Caco-2 (cell line): Measurements from ENCODE around the gene DONSON. TPM values are rescaled to one million over a fixed set of nuclear protein-coding genes. Genes with fewer than 3 reads are reported as not detected.

Experiments used
- BruUV-seq: library from RNA; stranded (reverse); fragments of 400-500 nt; replicated peaks from 2 replicates; lab custom pipeline; 2021; lab: Mats Ljungman, UMichigan
- CTCF ChIA-PET: fragments of 300-600 bp; sonication (Branson Sonifier 250); formaldehyde crosslinking; loops from one replicate; lab custom pipeline; 2022; ENCODE audit warnings: antibody characterized with exemption; lab: Charles Lee
- POLR2A ChIA-PET: fragments of 300-600 bp; sonication (Branson Sonifier 250); formaldehyde crosslinking; loops from one replicate; lab custom pipeline; 2022; ENCODE audit warnings: antibody characterized with exemption; lab: Charles Lee
- DNase-seq, 2 experiments: peaks; one replicate each; pipeline versions ENCODE4 v3.0.0 to v3.0.0-alpha.2; 2020 to 2022
- H3K27me3 ChIP-seq: replicated peaks from 2 replicates; pipeline ENCODE4 v1.6.0; 2011; ENCODE audit warnings: low read length; ENCODE audit not compliant: control insufficient read depth, insufficient read depth
- H3K36me3 ChIP-seq: 2 replicates; pipeline ENCODE4 v1.5.1; 2011; ENCODE audit warnings: low read length; ENCODE audit not compliant: control insufficient read depth, insufficient read depth
- H3K4me1 ChIP-seq: fragments of 250-450 bp; sonication (Bioruptor Pico); 2 replicates; pipeline ENCODE4 v1.5.1; 2020; ENCODE audit warnings: mild to moderate bottlenecking
- H3K4me3 ChIP-seq: 2 replicates; pipeline ENCODE4 v1.5.1; 2011; ENCODE audit warnings: low read depth, mild to moderate bottlenecking, control low read depth, low read length
- H3K9me3 ChIP-seq: fragments of 250-450 bp; sonication (Bioruptor Pico); 2 replicates; pipeline ENCODE4 v1.5.1; 2020; ENCODE audit warnings: mild to moderate bottlenecking, moderate library complexity
- H3K27ac Mint-ChIP-seq: one replicate; pipeline ENCODE4 v1.8.0; 2022; ENCODE audit warnings: mixed read lengths; ENCODE audit not compliant: unreplicated experiment
- H3K27me3 Mint-ChIP-seq: one replicate; pipeline ENCODE4 v1.8.0; 2022; ENCODE audit warnings: mixed read lengths; ENCODE audit not compliant: insufficient read depth, unreplicated experiment
- H3K36me3 Mint-ChIP-seq: one replicate; pipeline ENCODE4 v1.8.0; 2022; ENCODE audit warnings: mild to moderate bottlenecking, mixed read lengths; ENCODE audit not compliant: insufficient read depth, unreplicated experiment
- H3K4me1 Mint-ChIP-seq: one replicate; pipeline ENCODE4 v1.8.0; 2022; ENCODE audit warnings: low read depth, mixed read lengths; ENCODE audit not compliant: unreplicated experiment
- H3K4me3 Mint-ChIP-seq: one replicate; pipeline ENCODE4 v1.8.0; 2022; ENCODE audit warnings: mild to moderate bottlenecking, moderate library complexity, mixed read lengths; ENCODE audit not compliant: unreplicated experiment
- H3K9me3 Mint-ChIP-seq: one replicate; pipeline ENCODE4 v1.8.0; 2022; ENCODE audit warnings: mixed read lengths; ENCODE audit not compliant: unreplicated experiment
- intact Hi-C: fragments of 100-400 bp; cut with micrococcal nuclease; formaldehyde crosslinking; loops from one replicate; pipeline ENCODE4 v1.10.0; 2022; ENCODE audit not compliant: unreplicated experiment
- total RNA-seq: library from RNA; stranded (reverse); gene quantifications from 2 replicates; pipeline ENCODE4 v1.2.3, GENCODE V29; 2022
- TF ChIP-seq, protein P1 (sequence below), 2 experiments: fragments of 200-600 bp in 1 of 2; IDR thresholded peaks; 1 replicate in 1 of 2; 2 replicates in 1 of 2; pipeline versions ENCODE4 v1.5.1 to v1.8.0; 2011 to 2022; ENCODE audit warnings: antibody characterized with exemption in 1 of 2, control low read depth in 1 of 2, inconsistent platforms in 1 of 2, low read depth in 1 of 2, low read length in 1 of 2, mild to moderate bottlenecking in 1 of 2, moderate library complexity in 1 of 2; ENCODE audit not compliant: insufficient read depth in 1 of 2, severe bottlenecking in 1 of 2, unreplicated experiment in 1 of 2

Gene DONSON
- total RNA-seq, 1 experiment from 2014 or later, result 36.2 TPM

DNA sequence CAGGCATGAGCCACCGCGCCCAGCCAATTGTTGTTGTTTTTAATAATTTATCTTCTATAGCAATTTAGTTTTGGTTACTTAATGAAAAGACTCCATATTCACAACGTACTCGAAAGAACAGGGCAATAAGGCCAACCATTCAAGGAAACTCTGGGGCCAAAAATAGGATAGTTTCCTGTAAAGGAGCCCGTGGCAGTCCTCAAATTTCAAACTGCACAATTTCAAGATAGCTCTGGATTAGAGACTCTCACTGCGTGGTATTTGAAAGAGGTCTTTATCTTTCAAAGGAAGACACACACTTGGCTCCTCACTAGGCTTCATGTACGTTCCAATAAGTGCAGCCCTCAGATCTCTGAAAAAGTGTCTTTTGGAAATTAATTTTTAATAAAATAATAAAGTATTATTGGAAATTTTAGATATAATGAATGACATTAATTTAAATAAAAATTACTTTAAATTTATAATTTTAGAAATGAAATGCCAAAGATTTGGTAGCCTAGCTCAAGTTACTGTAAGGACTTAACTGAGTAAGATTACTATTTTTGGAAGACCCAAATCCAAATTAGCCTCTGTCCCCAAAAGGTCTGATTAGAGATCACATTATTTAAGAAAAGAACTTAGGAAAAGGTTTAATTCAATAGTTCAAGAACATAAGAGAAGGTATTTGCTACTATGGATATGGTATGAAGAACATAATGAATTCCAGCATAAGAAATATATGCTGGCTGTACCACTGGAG is 22.7 kb upstream of the DONSON start:
- no peak overlapping the region for H3K27ac Mint-ChIP-seq
- no peaks in the 10 kb centered on the region for H3K27me3 Mint-ChIP-seq
- Histone ChIP-seq H3K4me3 (no peak overlapping the region), H3K36me3 (no peaks in the 10 kb centered on the region), H3K9me3 (no peaks in the 10 kb centered on the region), H3K4me1 (no peaks in the 10 kb centered on the region), H3K27me3 (no peaks in the 10 kb centered on the region)
- no peaks in the 10 kb centered on the region for H3K4me1 Mint-ChIP-seq
- ChIA-PET POLR2A (no interaction called here), CTCF (no interaction called here)
- TF ChIP-seq, protein P1, sequence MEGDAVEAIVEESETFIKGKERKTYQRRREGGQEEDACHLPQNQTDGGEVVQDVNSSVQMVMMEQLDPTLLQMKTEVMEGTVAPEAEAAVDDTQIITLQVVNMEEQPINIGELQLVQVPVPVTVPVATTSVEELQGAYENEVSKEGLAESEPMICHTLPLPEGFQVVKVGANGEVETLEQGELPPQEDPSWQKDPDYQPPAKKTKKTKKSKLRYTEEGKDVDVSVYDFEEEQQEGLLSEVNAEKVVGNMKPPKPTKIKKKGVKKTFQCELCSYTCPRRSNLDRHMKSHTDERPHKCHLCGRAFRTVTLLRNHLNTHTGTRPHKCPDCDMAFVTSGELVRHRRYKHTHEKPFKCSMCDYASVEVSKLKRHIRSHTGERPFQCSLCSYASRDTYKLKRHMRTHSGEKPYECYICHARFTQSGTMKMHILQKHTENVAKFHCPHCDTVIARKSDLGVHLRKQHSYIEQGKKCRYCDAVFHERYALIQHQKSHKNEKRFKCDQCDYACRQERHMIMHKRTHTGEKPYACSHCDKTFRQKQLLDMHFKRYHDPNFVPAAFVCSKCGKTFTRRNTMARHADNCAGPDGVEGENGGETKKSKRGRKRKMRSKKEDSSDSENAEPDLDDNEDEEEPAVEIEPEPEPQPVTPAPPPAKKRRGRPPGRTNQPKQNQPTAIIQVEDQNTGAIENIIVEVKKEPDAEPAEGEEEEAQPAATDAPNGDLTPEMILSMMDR (IDR thresholded peaks at IDR 0.05; ENCODE audit: insufficient read depth in 1 of 2, low read depth in 1 of 2, low read length in 1 of 2, severe bottlenecking in 1 of 2, unreplicated experiment in 1 of 2), result no peak
- no peaks in the 10 kb centered on the region for H3K9me3 Mint-ChIP-seq
- intact Hi-C loops, result no loop called here
- peaks cover 10% of the 10 kb centered on the region for H3K36me3 Mint-ChIP-seq
- no peak for DNase-seq
- BruUV-seq, result no TSS peak
- H3K4me3 Mint-ChIP-seq, result no peak overlapping the region

DNA sequence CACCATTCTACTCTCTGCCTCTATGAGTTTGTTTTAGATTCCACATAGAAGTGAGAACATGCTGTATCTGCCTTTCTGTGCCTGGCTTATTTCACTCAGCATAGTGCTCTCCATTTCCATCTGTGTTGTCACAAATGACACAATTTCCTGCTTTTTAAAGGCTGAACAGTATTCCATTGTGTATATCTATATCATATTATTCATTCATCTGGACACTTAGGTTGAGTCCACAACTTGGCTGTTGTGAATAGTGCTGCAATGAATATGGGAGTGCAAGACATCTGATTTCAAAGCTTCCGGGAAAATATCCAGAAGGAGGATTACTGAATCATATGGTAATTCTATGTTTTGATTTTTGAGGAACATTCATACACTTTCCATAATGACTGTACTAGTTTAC is 20.1 kb upstream of the DONSON start:
- Histone ChIP-seq H3K27me3 (no peaks in the 10 kb centered on the region), H3K36me3 (no peaks in the 10 kb centered on the region), H3K9me3 (no peaks in the 10 kb centered on the region), H3K4me1 (no peaks in the 10 kb centered on the region), H3K4me3 (no peak overlapping the region)
- no peaks in the 10 kb centered on the region for H3K4me1 Mint-ChIP-seq
- TF ChIP-seq, protein P1 (IDR thresholded peaks at IDR 0.05; ENCODE audit: insufficient read depth in 1 of 2, low read depth in 1 of 2, low read length in 1 of 2, severe bottlenecking in 1 of 2, unreplicated experiment in 1 of 2), result no peak
- no TSS peak for BruUV-seq
- no peaks in the 10 kb centered on the region for H3K27me3 Mint-ChIP-seq
- H3K27ac Mint-ChIP-seq, result no peak overlapping the region
- no peak for DNase-seq
- H3K9me3 Mint-ChIP-seq, result no peaks in the 10 kb centered on the region
- ChIA-PET POLR2A (no interaction called here), CTCF (no interaction called here)
- H3K4me3 Mint-ChIP-seq, result no peak overlapping the region
- peaks cover 6% of the 10 kb centered on the region for H3K36me3 Mint-ChIP-seq
- intact Hi-C loops, result loop anchor here (5.0 kb wide), 1 partner anchor 66 kb away; the partner anchor contains the start of genes GART and SON

DNA sequence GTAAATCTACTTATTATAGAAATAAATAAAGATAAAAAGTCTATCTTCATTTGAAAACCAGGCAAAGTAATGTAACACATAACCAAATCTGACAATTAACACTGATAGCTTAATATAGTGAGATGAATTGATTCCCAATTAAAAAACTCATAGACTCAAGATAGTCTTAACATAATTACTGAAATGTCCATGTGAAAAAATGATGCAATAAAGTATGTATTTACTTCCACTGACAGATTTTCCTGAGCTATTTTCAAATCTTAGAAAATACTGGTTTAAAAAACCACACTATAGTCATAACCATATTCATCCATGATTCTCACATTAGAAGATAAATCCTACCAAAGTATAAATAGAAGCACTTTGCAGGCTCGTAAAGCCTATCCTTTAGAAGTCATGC is 9.6 kb upstream of the DONSON start:
- H3K27me3 Mint-ChIP-seq, result no peaks in the 10 kb centered on the region
- Histone ChIP-seq H3K36me3 (no peaks in the 10 kb centered on the region), H3K9me3 (no peaks in the 10 kb centered on the region), H3K4me1 (no peaks in the 10 kb centered on the region), H3K27me3 (no peaks in the 10 kb centered on the region), H3K4me3 (no peak overlapping the region)
- TF ChIP-seq, protein P1 (IDR thresholded peaks at IDR 0.05; ENCODE audit: insufficient read depth in 1 of 2, low read depth in 1 of 2, low read length in 1 of 2, severe bottlenecking in 1 of 2, unreplicated experiment in 1 of 2), result no peak
- no peak overlapping the region for H3K27ac Mint-ChIP-seq
- H3K4me1 Mint-ChIP-seq, result no peaks in the 10 kb centered on the region
- no peak for DNase-seq
- no peaks in the 10 kb centered on the region for H3K9me3 Mint-ChIP-seq
- intact Hi-C loops, result no loop called here
- H3K36me3 Mint-ChIP-seq, result peaks cover 30% of the 10 kb centered on the region
- no TSS peak for BruUV-seq
- ChIA-PET CTCF (no interaction called here), POLR2A (no interaction called here)
- no peak overlapping the region for H3K4me3 Mint-ChIP-seq
